HepG2 (cell line): ENCODE results near the gene DCN. TPM values are rescaled to one million over a fixed set of nuclear protein-coding genes. Genes with fewer than 3 reads are reported as not detected.

ENCODE experiments used
- ATAC-seq: fragments of 200-7000 bp; cut with Tn5 transposase; 3 replicates; pipeline ENCODE4 v1.9.1; 2020; ENCODE audit warnings: mild to moderate bottlenecking, moderate library complexity
- BruUV-seq: library from RNA; stranded (reverse); fragments of 400-500 nt; replicated peaks from 2 replicates; lab custom pipeline; 2021; lab: Mats Ljungman, UMichigan
- CTCF ChIA-PET: fragments of 300-600 bp; formaldehyde crosslinking; extraction: SDS; loops from one replicate; lab custom pipeline; 2021; ENCODE audit warnings: low total read pairs, inconsistent platforms, low intra/inter-chr PET ratio; lab: Yijun Ruan, JAX
- POLR2A ChIA-PET: fragments of 350-600 bp; sonication (Branson Sonifier 250); formaldehyde crosslinking; loops from one replicate; lab custom pipeline; 2020; ENCODE audit warnings: antibody characterized with exemption, inconsistent platforms; lab: Yijun Ruan, JAX
- DNase-seq: peaks from one replicate; pipeline ENCODE4 v3.0.0-alpha.2; 2015; ENCODE audit warnings: low spot score
- FAIRE-seq: peaks from 3 replicates; lab custom pipeline; 2011; peaks lifted over from hg19 to GRCh38; lab: Jason Lieb, UNC
- H2AFZ ChIP-seq: one replicate; pipeline ENCODE4 v1.6.1; 2011; ENCODE audit warnings: low read length, inconsistent platforms
- H3K27ac ChIP-seq: fragments of 300-600 bp; 3 replicates; pipeline ENCODE4 v1.8.0; 2011; ENCODE audit warnings: mixed run types, mild to moderate bottlenecking, mixed read lengths, low read length, inconsistent platforms; ENCODE audit not compliant: insufficient read depth; ENCODE audit errors: extremely low read length
- H3K27me3 ChIP-seq, 2 experiments: fragments of 200-600 bp in 1 of 2; 2 replicates in 1 of 2; 3 replicates in 1 of 2; pipeline versions ENCODE4 v1.6.0 to v1.8.0; 2011; ENCODE audit warnings: low read length in 2 of 2, mild to moderate bottlenecking in 2 of 2, moderate library complexity in 2 of 2, inconsistent platforms in 1 of 2; ENCODE audit not compliant: insufficient read depth in 2 of 2, control insufficient read depth in 1 of 2
- H3K36me3 ChIP-seq, 2 experiments: fragments of 200-600 bp in 1 of 2; replicated peaks in 1 of 2; 2 replicates in 1 of 2; 3 replicates in 1 of 2; pipeline versions ENCODE4 v1.5.1 to v1.8.0; 2011; ENCODE audit warnings: low read length in 2 of 2, inconsistent platforms in 1 of 2; ENCODE audit not compliant: insufficient read depth in 2 of 2, control insufficient read depth in 1 of 2
- H3K4me1 ChIP-seq: 2 replicates; pipeline ENCODE4 v1.5.1; 2012; ENCODE audit warnings: low read length, inconsistent platforms; ENCODE audit not compliant: insufficient read depth
- H3K4me2 ChIP-seq: 2 replicates; pipeline ENCODE4 v1.6.0; 2011; ENCODE audit warnings: low read depth, low read length, inconsistent platforms
- H3K4me3 ChIP-seq, 3 experiments: fragments of 200-600 bp in 1 of 3; sonication (generic), shearing (Covaris generic) in 1 of 3; replicated peaks in 1 of 3; 2 replicates each; pipeline ENCODE4 v1.5.1; 2011 to 2016; ENCODE audit warnings: low read length in 3 of 3, inconsistent platforms in 2 of 3, low read depth in 2 of 3, mild to moderate bottlenecking in 2 of 3, control low read depth in 1 of 3, mixed read lengths in 1 of 3; ENCODE audit not compliant: insufficient read depth in 1 of 3
- H3K79me2 ChIP-seq: one replicate; pipeline ENCODE4 v1.6.1; 2011; ENCODE audit warnings: low read length, inconsistent platforms; ENCODE audit not compliant: insufficient read depth
- H3K9ac ChIP-seq: 2 replicates; pipeline ENCODE4 v1.6.0; 2011; ENCODE audit warnings: mild to moderate bottlenecking, low read depth, low read length, inconsistent platforms; ENCODE audit not compliant: insufficient read depth
- H3K9me3 ChIP-seq: 2 replicates; pipeline ENCODE4 v1.5.1; 2012; ENCODE audit warnings: mild to moderate bottlenecking, low read length
- H4K20me1 ChIP-seq: 2 replicates; pipeline ENCODE4 v1.6.0; 2011; ENCODE audit warnings: inconsistent platforms, mild to moderate bottlenecking, low read length, moderate library complexity; ENCODE audit not compliant: insufficient read depth
- FOXK1 ChIP-seq: sonication (generic); formaldehyde crosslinking; IDR thresholded peaks from 2 replicates; pipeline ENCODE4 v1.4.0; 2020; ENCODE audit warnings: low read depth, missing genetic modification reagents, borderline replicate concordance
- HBP1 ChIP-seq: IDR thresholded peaks from 2 replicates; pipeline ENCODE4 v1.6.1; 2016; ENCODE audit warnings: low read depth, control low read depth
- PRDM10 ChIP-seq: sonication (generic); formaldehyde crosslinking; IDR thresholded peaks from 2 replicates; pipeline ENCODE4 v1.4.0; 2020; ENCODE audit warnings: low read depth, missing genetic modification reagents
- STAG1 ChIP-seq: sonication (generic); formaldehyde crosslinking; IDR thresholded peaks from 2 replicates; pipeline ENCODE4 v1.4.0; 2020; ENCODE audit warnings: missing genetic modification reagents
- ZIK1 ChIP-seq: sonication (generic); formaldehyde crosslinking; IDR thresholded peaks from 2 replicates; pipeline ENCODE4 v1.5.0; 2020; ENCODE audit warnings: mild to moderate bottlenecking, low read depth, missing genetic modification reagents, borderline replicate concordance
- ZNF10 ChIP-seq: sonication (generic); formaldehyde crosslinking; IDR thresholded peaks from 2 replicates; pipeline ENCODE4 v1.4.0; 2020; ENCODE audit warnings: mild to moderate bottlenecking, low read depth, missing genetic modification reagents, borderline replicate concordance
- ZNF234 ChIP-seq: sonication (generic); formaldehyde crosslinking; conservative IDR thresholded peaks from 2 replicates; pipeline ENCODE4 v1.5.1; 2020; ENCODE audit warnings: mild to moderate bottlenecking, missing genetic modification reagents
- ZNF552 ChIP-seq: sonication (generic); formaldehyde crosslinking; IDR thresholded peaks from 2 replicates; pipeline ENCODE4 v1.9.0; 2022; ENCODE audit warnings: missing genetic modification reagents, mild to moderate bottlenecking, borderline replicate concordance
- WGBS: methylation state at CpG from one replicate; pipeline ENCODE4 v1.1.6; 2017; ENCODE audit warnings: low lambda C conversion rate; 5-methylcytosine and 5-hydroxymethylcytosine counted together
- in situ Hi-C: cut with HindIII; loops from 2 replicates; pipeline ENCODE4 v1.10.0; 2017; ENCODE audit warnings: low pct_unique_long_range_greater_than_20kb; ENCODE audit not compliant: extremely low pct_ligation_motif_present
- intact Hi-C: fragments of 100-400 bp; cut with micrococcal nuclease; formaldehyde crosslinking; loops from one replicate; pipeline ENCODE4 v1.10.0; 2022; ENCODE audit not compliant: unreplicated experiment
- polyA plus RNA-seq, 8 experiments: library from polyadenylated mRNA; depleted of rRNA in 3 of 8; stranded (reverse) in 7 of 8; unstranded in 1 of 8; fragments of >200 nt; fragmentation: Illumina TruSeq in 4 of 8; extraction: Trizol in 4 of 8; gene quantifications; 2 replicates each; pipeline versions ENCODE4 v1.2.1 to v1.2.3, GENCODE V29; 2011 to 2016; ENCODE audit warnings: low read depth in 4 of 8, missing spikeins in 1 of 8, mixed read lengths in 1 of 8; ENCODE audit not compliant: insufficient read depth in 1 of 8
- total RNA-seq, 5 experiments: library from RNA; depleted of rRNA; stranded (reverse); fragments of >200 nt; fragmentation: Illumina TruSeq; extraction: Trizol; gene quantifications; 2 replicates each; pipeline ENCODE4 v1.2.3, GENCODE V29; 2016; ENCODE audit warnings: low read depth in 1 of 5
- TF ChIP-seq, protein P1 (sequence below): IDR thresholded peaks from 2 replicates; pipeline ENCODE4 v1.6.1; 2016; ENCODE audit warnings: missing compliant biosample characterization, missing genetic modification reagents, borderline replicate concordance
- TF ChIP-seq, protein P2 (sequence below): sonication (generic); formaldehyde crosslinking; IDR thresholded peaks from 2 replicates; pipeline ENCODE4 v1.5.0; 2020; ENCODE audit warnings: mild to moderate bottlenecking, missing genetic modification reagents, moderate library complexity

The DCN gene
- total and polyA plus RNA-seq, 2 of the 13 experiments (the other 11 are each of a cell fraction or from before 2014, with no cell fraction given), result not detected

DNA sequence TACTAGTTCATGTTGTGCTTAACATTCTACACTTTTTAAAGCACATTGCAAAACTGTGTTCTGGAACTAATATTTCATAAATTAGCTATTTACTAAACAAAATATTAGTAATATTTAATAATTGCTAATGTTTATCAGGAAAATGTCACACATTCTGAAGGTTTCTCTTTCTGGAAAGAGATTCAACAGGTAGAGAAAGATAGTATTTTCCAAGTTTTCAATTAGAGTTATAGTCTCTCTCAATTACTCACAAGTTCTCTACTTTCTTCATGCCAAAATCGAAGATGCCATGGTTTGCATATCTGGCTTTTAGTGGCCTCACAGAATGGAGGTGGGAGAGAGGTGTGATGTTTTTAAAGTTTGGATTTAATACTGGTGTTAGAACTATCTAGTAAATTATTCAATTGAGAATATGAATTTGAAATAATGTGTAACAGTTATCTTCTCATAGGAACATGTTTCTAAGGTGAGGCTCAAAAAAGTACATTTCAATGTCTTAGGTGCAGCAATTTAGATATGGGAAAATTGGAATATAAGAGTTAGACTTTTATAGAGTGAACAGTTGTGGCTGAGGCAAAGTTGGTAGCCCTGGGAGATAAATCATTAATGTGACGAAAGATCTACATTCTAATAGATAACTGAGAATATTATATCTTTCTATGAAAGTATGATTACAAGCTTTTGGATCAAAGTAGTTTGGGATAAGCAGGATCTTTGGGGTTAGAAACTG lies 72.9 kb downstream of the DCN start (continued):
- TF ChIP-seq HBP1 (no peak), FOXK1 (CRISPR knock-in tag) (no peak), ZIK1 (CRISPR knock-in tag) (no peak)
- TF ChIP-seq, protein P1, sequence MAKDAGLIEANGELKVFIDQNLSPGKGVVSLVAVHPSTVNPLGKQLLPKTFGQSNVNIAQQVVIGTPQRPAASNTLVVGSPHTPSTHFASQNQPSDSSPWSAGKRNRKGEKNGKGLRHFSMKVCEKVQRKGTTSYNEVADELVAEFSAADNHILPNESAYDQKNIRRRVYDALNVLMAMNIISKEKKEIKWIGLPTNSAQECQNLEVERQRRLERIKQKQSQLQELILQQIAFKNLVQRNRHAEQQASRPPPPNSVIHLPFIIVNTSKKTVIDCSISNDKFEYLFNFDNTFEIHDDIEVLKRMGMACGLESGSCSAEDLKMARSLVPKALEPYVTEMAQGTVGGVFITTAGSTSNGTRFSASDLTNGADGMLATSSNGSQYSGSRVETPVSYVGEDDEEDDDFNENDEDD (CRISPR knock-in tag), result no peak

GRCh38 chr12:91109148-91109564 lies 73.5 kb downstream of the DCN start:
- 11% methylated on average over 7 of the region's 7 CpGs for WGBS
- POLR2A ChIA-PET, result no interaction called here

More at GRCh38 chr12:91109148-91109564, 73.5 kb downstream of the DCN start:
- ATAC-seq (peak; percentile 82), FAIRE-seq (no peak), DNase-seq (peak; percentile 20)
- Histone ChIP-seq H3K4me1 (no peaks in the 10 kb centered on the region), H3K27me3 (no peaks in the 10 kb centered on the region), H3K4me2 (no peak overlapping the region), H3K79me2 (no peaks in the 10 kb centered on the region), H3K36me3 (no peaks in the 10 kb centered on the region), H4K20me1 (no peaks in the 10 kb centered on the region), H3K4me3 (no peak overlapping the region), H2AFZ (no peak overlapping the region), H3K9ac (no peak overlapping the region), H3K27ac (no peak overlapping the region), H3K9me3 (no peaks in the 10 kb centered on the region)
- intact Hi-C loops (loop anchor here (1.0 kb wide), 1 partner anchor 131 kb away; no protein-coding TSS in a partner anchor), in situ Hi-C loops (loop anchor here (10.0 kb wide), 1 partner anchor 124 kb away; no protein-coding TSS in a partner anchor)
- no TSS peak for BruUV-seq
- TF ChIP-seq, protein P2, sequence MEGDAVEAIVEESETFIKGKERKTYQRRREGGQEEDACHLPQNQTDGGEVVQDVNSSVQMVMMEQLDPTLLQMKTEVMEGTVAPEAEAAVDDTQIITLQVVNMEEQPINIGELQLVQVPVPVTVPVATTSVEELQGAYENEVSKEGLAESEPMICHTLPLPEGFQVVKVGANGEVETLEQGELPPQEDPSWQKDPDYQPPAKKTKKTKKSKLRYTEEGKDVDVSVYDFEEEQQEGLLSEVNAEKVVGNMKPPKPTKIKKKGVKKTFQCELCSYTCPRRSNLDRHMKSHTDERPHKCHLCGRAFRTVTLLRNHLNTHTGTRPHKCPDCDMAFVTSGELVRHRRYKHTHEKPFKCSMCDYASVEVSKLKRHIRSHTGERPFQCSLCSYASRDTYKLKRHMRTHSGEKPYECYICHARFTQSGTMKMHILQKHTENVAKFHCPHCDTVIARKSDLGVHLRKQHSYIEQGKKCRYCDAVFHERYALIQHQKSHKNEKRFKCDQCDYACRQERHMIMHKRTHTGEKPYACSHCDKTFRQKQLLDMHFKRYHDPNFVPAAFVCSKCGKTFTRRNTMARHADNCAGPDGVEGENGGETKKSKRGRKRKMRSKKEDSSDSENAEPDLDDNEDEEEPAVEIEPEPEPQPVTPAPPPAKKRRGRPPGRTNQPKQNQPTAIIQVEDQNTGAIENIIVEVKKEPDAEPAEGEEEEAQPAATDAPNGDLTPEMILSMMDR (CRISPR knock-in tag), result peak; percentile 54
- TF ChIP-seq ZNF552 (CRISPR knock-in tag), result no peak
- no peak for TF ChIP-seq ZNF10 (CRISPR knock-in tag)
- no peak for TF ChIP-seq ZNF234
- TF ChIP-seq STAG1 (CRISPR knock-in tag), result peak; percentile 31; the same call in 1 of the 2 replicates
- TF ChIP-seq PRDM10 (CRISPR knock-in tag), result no peak
- CTCF ChIA-PET, result interaction anchor here (1.4 kb wide), 1 partner anchor 131 kb away, joined by 6 read pairs; no protein-coding TSS in a partner anchor
